ENCODE results near the gene CDH13. TPM values are rescaled to one million over a fixed set of nuclear protein-coding genes. Genes with fewer than 3 reads are reported as not detected.

Gene CDH13
- total and polyA plus RNA-seq, 2 of the 8 experiments (the other 6 are each of a cell fraction or from before 2014, with no cell fraction given), result 2.3 to 2.4 TPM

DNA sequence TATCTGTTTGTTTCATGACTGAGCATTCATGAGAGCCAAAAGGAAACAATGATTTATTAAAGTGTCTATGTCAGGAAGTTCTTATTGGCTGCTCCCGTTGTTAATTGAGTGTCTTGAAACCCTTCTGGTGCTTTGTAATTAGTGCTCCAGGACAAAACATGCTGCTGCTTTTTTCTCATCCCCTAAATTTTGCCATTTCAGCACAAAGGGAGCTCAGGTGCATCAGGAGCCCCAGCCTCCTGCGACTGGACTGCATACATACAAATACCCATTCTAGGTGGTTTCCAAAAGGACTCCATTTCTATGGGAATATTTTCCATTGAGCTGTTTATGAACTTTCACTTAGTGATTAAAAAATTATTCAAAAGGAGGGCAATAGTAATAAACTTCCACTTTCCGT, 354.0 kb downstream of the CDH13 start (continued):
- TF ChIP-seq CHD7 (IDR thresholded peaks at IDR 0.05; ENCODE audit: insufficient replicate concordance, low read length), result no peak
- TF ChIP-seq CHD2 (IDR thresholded peaks at IDR 0.05; ENCODE audit: low read length), result no peak
- no peak for TF ChIP-seq SRF (IDR thresholded peaks at IDR 0.05; ENCODE audit: low read depth, low read length)
- TF ChIP-seq CBX8 (IDR thresholded peaks at IDR 0.05; ENCODE audit: borderline replicate concordance, low read depth, low read length), result no peak
- TF ChIP-seq RAD21 (IDR thresholded peaks at IDR 0.05 in 1 of 2, conservative IDR thresholded peaks at IDR 0.05 in 1 of 2; ENCODE audit: low read depth in 2 of 2, low read length in 2 of 2), result no peak
